Thyroid gland (tissue), 4 donors: ENCODE data around the gene ODAD4.

Experiments used
- POLR2A ChIP-seq, 2 donors: fragments of 450-650 bp; IDR thresholded peaks; one replicate each; pipeline ENCODE4 v1.6.1; 2017; ENCODE audit warnings: antibody characterized with exemption in 2 of 2, mild to moderate bottlenecking in 2 of 2, moderate library complexity in 1 of 2
- TF ChIP-seq, protein P1 (sequence below), 6 experiments: fragments of 200-600 bp in 3 of 6; fragments of 450-650 bp in 3 of 6; sonication (generic) in 3 of 6; IDR thresholded peaks; one replicate each; pipeline ENCODE4 v1.5.1; 2016 to 2019; ENCODE audit warnings: antibody characterized with exemption in 6 of 6, mild to moderate bottlenecking in 2 of 6, inconsistent platforms in 1 of 6, moderate library complexity in 1 of 6

DNA sequence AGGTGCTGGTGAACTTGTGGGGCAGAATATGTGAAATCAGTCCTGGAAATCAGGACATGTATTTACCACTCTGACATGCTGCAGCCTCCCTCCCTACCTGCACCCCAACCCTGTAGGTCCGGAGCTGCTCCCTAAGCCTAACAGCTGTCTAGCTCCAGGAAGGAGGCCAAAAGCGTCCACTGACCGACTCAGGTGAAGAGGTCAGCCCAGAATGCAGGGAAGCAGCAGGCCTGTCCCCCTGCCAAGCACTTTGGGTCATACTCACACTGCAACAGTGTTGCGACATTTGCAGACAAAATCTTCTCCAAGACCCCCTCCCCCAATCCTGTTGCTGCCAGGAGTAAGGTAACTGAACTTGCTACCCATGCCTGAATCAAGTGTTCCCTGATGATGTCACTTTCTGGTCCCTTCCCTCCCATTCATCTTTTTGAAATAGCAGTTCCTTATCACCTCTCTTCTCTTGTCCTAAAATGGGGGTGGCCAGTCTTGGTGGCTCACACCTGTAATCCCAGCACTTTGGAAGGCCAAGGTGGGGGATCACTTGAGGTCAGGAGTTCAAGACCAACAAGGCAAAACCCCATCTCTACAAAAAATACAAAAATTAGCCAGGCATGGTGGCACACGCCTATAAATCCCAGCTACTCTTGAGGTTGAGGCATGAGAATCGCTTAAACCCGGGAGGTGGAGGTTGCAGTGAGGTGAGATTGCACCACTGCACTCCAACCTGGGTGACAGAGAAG lies 10.4 kb upstream of the ODAD4 start:
- TF ChIP-seq POLR2A (IDR thresholded peaks at IDR 0.05), result no peak
- TF ChIP-seq, protein P1, sequence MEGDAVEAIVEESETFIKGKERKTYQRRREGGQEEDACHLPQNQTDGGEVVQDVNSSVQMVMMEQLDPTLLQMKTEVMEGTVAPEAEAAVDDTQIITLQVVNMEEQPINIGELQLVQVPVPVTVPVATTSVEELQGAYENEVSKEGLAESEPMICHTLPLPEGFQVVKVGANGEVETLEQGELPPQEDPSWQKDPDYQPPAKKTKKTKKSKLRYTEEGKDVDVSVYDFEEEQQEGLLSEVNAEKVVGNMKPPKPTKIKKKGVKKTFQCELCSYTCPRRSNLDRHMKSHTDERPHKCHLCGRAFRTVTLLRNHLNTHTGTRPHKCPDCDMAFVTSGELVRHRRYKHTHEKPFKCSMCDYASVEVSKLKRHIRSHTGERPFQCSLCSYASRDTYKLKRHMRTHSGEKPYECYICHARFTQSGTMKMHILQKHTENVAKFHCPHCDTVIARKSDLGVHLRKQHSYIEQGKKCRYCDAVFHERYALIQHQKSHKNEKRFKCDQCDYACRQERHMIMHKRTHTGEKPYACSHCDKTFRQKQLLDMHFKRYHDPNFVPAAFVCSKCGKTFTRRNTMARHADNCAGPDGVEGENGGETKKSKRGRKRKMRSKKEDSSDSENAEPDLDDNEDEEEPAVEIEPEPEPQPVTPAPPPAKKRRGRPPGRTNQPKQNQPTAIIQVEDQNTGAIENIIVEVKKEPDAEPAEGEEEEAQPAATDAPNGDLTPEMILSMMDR (IDR thresholded peaks at IDR 0.05), result no peak
